ENCODE data around the gene COMMD1. TPM values are rescaled to one million over a fixed set of nuclear protein-coding genes. Genes with fewer than 3 reads are reported as not detected.

The COMMD1 gene
- total and polyA plus RNA-seq, 2 experiments from 2014 or later, result 54.9 to 83.7 TPM

GRCh38 chr2:61887717-61888266, 17.7 kb upstream of the COMMD1 start:
- Histone ChIP-seq H4K20me1 (replicated peaks; ENCODE audit: insufficient read depth) (peaks cover 42% of the 10 kb centered on the region), H3F3A (replicated peaks; ENCODE audit: low read depth) (peaks cover 22% of the 10 kb centered on the region; the same call in 1 of the 2 replicates), H3K4me1 (ENCODE audit: insufficient read depth) (no peaks in the 10 kb centered on the region), H3K36me3 (ENCODE audit: insufficient read depth) (peaks cover 32% of the 10 kb centered on the region), H3K9me2 (ENCODE audit: insufficient read depth) (no peaks in the 10 kb centered on the region), H3K79me2 (replicated peaks; ENCODE audit: insufficient read depth) (peaks cover 57% of the 10 kb centered on the region), H3K27me3 (ENCODE audit: insufficient read depth) (no peaks in the 10 kb centered on the region), H3K4me3 (peak overlapping the region; percentile 86), H2AFZ (peak overlapping the region; percentile 94), H3K4me2 (peak overlapping the region; percentile 93), H3K27ac (ENCODE audit: low read depth) (peak overlapping the region; percentile 95)
- H3K27me3 Mint-ChIP-seq (ENCODE audit: insufficient read depth, low read depth, poor library complexity), result peaks cover 2% of the 10 kb centered on the region
- peak; percentile 29 for DNase-seq (ENCODE audit: low spot score)
- peaks cover 15% of the 10 kb centered on the region for H3K4me1 Mint-ChIP-seq
- TF ChIP-seq STAT1 (IDR thresholded peaks at IDR 0.05; ENCODE audit: unreplicated experiment) (no peak), ZNF114 (CRISPR knock-in tag; IDR thresholded peaks at IDR 0.05) (no peak), JUNB (IDR thresholded peaks at IDR 0.05; ENCODE audit: unreplicated experiment) (no peak), ETS1 (IDR thresholded peaks at IDR 0.05) (no peak), CREB1 (CRISPR knock-in tag; IDR thresholded peaks at IDR 0.05; ENCODE audit: low read depth) (no peak), ZNF462 (CRISPR knock-in tag; IDR thresholded peaks at IDR 0.05) (no peak), REST (IDR thresholded peaks at IDR 0.05; ENCODE audit: unreplicated experiment) (no peak), CTCF (conservative IDR thresholded peaks at IDR 0.05; ENCODE audit: low read depth in 2 of 2) (no peak), EZH2phosphoT487 (IDR thresholded peaks at IDR 0.05; ENCODE audit: unreplicated experiment) (no peak), EZH2 (IDR thresholded peaks at IDR 0.05; ENCODE audit: low read depth, unreplicated experiment) (no peak), POLR2AphosphoS5 (IDR thresholded peaks at IDR 0.05; ENCODE audit: low read depth) (no peak), NANOG (IDR thresholded peaks at IDR 0.05; ENCODE audit: borderline replicate concordance) (no peak), ZNF331 (CRISPR knock-in tag; IDR thresholded peaks at IDR 0.05; ENCODE audit: low read depth) (no peak)
- H3K9me3 Mint-ChIP-seq, result no peaks in the 10 kb centered on the region
- H3K36me3 Mint-ChIP-seq (ENCODE audit: low read depth), result peaks cover 52% of the 10 kb centered on the region
- peak overlapping the region; percentile 99 for H3K27ac Mint-ChIP-seq
- peak overlapping the region; percentile 99 for H3K4me3 Mint-ChIP-seq
- no peak for ATAC-seq

All from GM23338 (cell line).